Measurements from ENCODE around the gene ICAM3. TPM values are rescaled to one million over a fixed set of nuclear protein-coding genes. Genes with fewer than 3 reads are reported as not detected.

Gene ICAM3
- polyA plus RNA-seq, 1 donor (not counting 4 experiments of a cell fraction or from before 2014, with no cell fraction given) = 4.7 TPM

DNA sequence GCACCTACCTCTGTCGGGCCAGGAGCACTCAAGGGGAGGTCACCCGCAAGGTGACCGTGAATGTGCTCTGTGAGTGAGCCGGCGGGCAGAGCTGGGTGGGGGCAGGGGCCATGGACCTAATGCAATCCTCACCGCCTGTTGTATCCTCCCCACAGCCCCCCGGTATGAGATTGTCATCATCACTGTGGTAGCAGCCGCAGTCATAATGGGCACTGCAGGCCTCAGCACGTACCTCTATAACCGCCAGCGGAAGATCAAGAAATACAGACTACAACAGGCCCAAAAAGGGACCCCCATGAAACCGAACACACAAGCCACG, 54.5 kb downstream of the ICAM3 start:
- no peak overlapping the region for H3K27ac ChIP-seq (ENCODE audit: control insufficient read depth, insufficient read depth, low read length)
- no peaks in the 10 kb centered on the region for H3K36me3 ChIP-seq (ENCODE audit: control insufficient read depth in 2 of 2, extremely low read depth in 1 of 2, insufficient read depth in 2 of 2, low read length in 2 of 2)
- H3K27me3 ChIP-seq (ENCODE audit: control insufficient read depth, extremely low read depth, insufficient read depth, low read length) = peaks cover 20% of the 10 kb centered on the region
- dilution Hi-C loops (cut with MboI; ENCODE audit: extremely low pct_ligation_motif_present, low sequenced_read_pairs) = no loop called here
- DNase-seq (ENCODE audit: low read depth, low spot score) (no peak), FAIRE-seq (no peak)
- no peak overlapping the region for H3K4me2 ChIP-seq (ENCODE audit: control insufficient read depth, extremely low read depth, insufficient read depth, low read depth, low read length)
- no peaks in the 10 kb centered on the region for H3K79me2 ChIP-seq (ENCODE audit: control insufficient read depth, insufficient read depth, low read length)
- no peaks in the 10 kb centered on the region for H4K20me1 ChIP-seq (ENCODE audit: control insufficient read depth, extremely low read depth, insufficient read depth, low read length)
- H3K9me1 ChIP-seq (ENCODE audit: control insufficient read depth, extremely low read depth, insufficient read depth, low read length) = no peaks in the 10 kb centered on the region
- H3K9me3 ChIP-seq (ENCODE audit: control insufficient read depth, low read depth, low read length) = no peaks in the 10 kb centered on the region
- H3K4me3 ChIP-seq (ENCODE audit: control insufficient read depth in 2 of 3, extremely low read depth in 1 of 3, insufficient read depth in 2 of 3, low read depth in 1 of 3, low read length in 3 of 3) = no peak overlapping the region
- H3K9ac ChIP-seq (ENCODE audit: control insufficient read depth, extremely low read depth, insufficient read depth, low read length) = no peak overlapping the region
- H2AFZ ChIP-seq (ENCODE audit: control insufficient read depth, low read length) = no peak overlapping the region
- H3K4me1 ChIP-seq (ENCODE audit: control insufficient read depth, extremely low read depth, insufficient read depth, low read length) = peaks cover 33% of the 10 kb centered on the region
- TF ChIP-seq, protein P1, sequence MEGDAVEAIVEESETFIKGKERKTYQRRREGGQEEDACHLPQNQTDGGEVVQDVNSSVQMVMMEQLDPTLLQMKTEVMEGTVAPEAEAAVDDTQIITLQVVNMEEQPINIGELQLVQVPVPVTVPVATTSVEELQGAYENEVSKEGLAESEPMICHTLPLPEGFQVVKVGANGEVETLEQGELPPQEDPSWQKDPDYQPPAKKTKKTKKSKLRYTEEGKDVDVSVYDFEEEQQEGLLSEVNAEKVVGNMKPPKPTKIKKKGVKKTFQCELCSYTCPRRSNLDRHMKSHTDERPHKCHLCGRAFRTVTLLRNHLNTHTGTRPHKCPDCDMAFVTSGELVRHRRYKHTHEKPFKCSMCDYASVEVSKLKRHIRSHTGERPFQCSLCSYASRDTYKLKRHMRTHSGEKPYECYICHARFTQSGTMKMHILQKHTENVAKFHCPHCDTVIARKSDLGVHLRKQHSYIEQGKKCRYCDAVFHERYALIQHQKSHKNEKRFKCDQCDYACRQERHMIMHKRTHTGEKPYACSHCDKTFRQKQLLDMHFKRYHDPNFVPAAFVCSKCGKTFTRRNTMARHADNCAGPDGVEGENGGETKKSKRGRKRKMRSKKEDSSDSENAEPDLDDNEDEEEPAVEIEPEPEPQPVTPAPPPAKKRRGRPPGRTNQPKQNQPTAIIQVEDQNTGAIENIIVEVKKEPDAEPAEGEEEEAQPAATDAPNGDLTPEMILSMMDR (optimal IDR thresholded peaks at IDR 0.05 in 1 of 3, IDR thresholded peaks at IDR 0.05 in 1 of 3, conservative IDR thresholded peaks at IDR 0.05 in 1 of 3; ENCODE audit: extremely low read depth in 1 of 3, insufficient read depth in 2 of 3, low read length in 3 of 3) = no peak
- no peak for TF ChIP-seq EZH2 (IDR thresholded peaks at IDR 0.05; ENCODE audit: low read length)

DNA sequence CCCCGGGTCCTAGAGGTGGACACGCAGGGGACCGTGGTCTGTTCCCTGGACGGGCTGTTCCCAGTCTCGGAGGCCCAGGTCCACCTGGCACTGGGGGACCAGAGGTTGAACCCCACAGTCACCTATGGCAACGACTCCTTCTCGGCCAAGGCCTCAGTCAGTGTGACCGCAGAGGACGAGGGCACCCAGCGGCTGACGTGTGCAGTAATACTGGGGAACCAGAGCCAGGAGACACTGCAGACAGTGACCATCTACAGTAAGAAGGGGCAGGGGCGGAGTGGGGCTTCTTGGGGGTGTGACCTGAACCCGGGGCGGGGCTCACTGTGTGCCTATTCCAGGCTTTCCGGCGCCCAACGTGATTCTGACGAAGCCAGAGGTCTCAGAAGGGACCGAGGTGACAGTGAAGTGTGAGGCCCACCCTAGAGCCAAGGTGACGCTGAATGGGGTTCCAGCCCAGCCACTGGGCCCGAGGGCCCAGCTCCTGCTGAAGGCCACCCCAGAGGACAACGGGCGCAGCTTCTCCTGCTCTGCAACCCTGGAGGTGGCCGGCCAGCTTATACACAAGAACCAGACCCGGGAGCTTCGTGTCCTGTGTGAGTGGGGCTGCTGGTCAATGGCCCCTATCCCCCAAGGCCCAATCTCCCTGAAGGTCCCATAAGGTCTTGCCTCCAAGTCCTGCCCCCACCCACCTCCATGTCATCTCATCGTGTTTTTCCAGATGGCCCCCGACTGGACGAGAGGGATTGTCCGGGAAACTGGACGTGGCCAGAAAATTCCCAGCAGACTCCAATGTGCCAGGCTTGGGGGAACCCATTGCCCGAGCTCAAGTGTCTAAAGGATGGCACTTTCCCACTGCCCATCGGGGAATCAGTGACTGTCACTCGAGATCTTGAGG, 55.1 kb downstream of the ICAM3 start:
- Histone ChIP-seq H3K36me3 (ENCODE audit: control insufficient read depth in 2 of 2, extremely low read depth in 1 of 2, insufficient read depth in 2 of 2, low read length in 2 of 2) (no peaks in the 10 kb centered on the region), H3K4me2 (ENCODE audit: control insufficient read depth, extremely low read depth, insufficient read depth, low read depth, low read length) (no peak overlapping the region), H3K79me2 (ENCODE audit: control insufficient read depth, insufficient read depth, low read length) (no peaks in the 10 kb centered on the region), H3K9ac (ENCODE audit: control insufficient read depth, extremely low read depth, insufficient read depth, low read length) (no peak overlapping the region), H3K4me1 (ENCODE audit: control insufficient read depth, extremely low read depth, insufficient read depth, low read length) (peaks cover 32% of the 10 kb centered on the region), H3K27me3 (ENCODE audit: control insufficient read depth, extremely low read depth, insufficient read depth, low read length) (peaks cover 16% of the 10 kb centered on the region), H3K9me3 (ENCODE audit: control insufficient read depth, low read depth, low read length) (no peaks in the 10 kb centered on the region), H2AFZ (ENCODE audit: control insufficient read depth, low read length) (no peak overlapping the region), H3K4me3 (ENCODE audit: control insufficient read depth in 2 of 3, extremely low read depth in 1 of 3, insufficient read depth in 2 of 3, low read depth in 1 of 3, low read length in 3 of 3) (no peak overlapping the region), H4K20me1 (ENCODE audit: control insufficient read depth, extremely low read depth, insufficient read depth, low read length) (no peaks in the 10 kb centered on the region), H3K9me1 (ENCODE audit: control insufficient read depth, extremely low read depth, insufficient read depth, low read length) (no peaks in the 10 kb centered on the region), H3K27ac (ENCODE audit: control insufficient read depth, insufficient read depth, low read length) (no peak overlapping the region)
- DNase-seq (ENCODE audit: low read depth, low spot score) (no peak), FAIRE-seq (no peak)
- TF ChIP-seq, protein P1 (optimal IDR thresholded peaks at IDR 0.05 in 1 of 3, IDR thresholded peaks at IDR 0.05 in 1 of 3, conservative IDR thresholded peaks at IDR 0.05 in 1 of 3; ENCODE audit: extremely low read depth in 1 of 3, insufficient read depth in 2 of 3, low read length in 3 of 3) = no peak
- no peak for TF ChIP-seq EZH2 (IDR thresholded peaks at IDR 0.05; ENCODE audit: low read length)
- dilution Hi-C loops (cut with MboI; ENCODE audit: extremely low pct_ligation_motif_present, low sequenced_read_pairs) = no loop called here

Small RNA genes within 50 kb of the gene (small RNA-seq; reads per million reads assigned to genes)
- gene AC011511.1 (ENCODE audit: insufficient read length in 3 of 3, low read depth in 3 of 3, low replicate concordance in 1 of 3) (0 reads per million in 3 experiments), gene AC011511.4 (ENCODE audit: insufficient read length in 3 of 3, low read depth in 3 of 3, low replicate concordance in 1 of 3) (0 reads per million in 3 experiments)

Other genes starting within 250 kb of the ICAM3 start
- gene ANGPTL6, start 236.9 kb downstream of the ICAM3 start, polyA plus RNA-seq = 0.05 to 0.13 TPM (median 0.09 TPM) in 3 replicates
- 32.3 to 43.5 TPM (median 36.9 TPM) in 3 replicates for gene PPAN, start 233.3 kb downstream of the ICAM3 start, polyA plus RNA-seq
- 2.4 to 7.1 TPM (median 3.2 TPM) in 3 replicates for gene P2RY11, start 227.9 kb downstream of the ICAM3 start, polyA plus RNA-seq
- gene EIF3G, start 219.7 kb downstream of the ICAM3 start, polyA plus RNA-seq = 106 to 207 TPM (median 124 TPM) in 3 replicates
- gene DNMT1, start 144.7 kb downstream of the ICAM3 start, polyA plus RNA-seq = 18.1 to 52.0 TPM (median 51.7 TPM) in 3 replicates
- 1.6 to 2.6 TPM (median 2.2 TPM) in 3 replicates for gene S1PR2, start 108.3 kb downstream of the ICAM3 start, polyA plus RNA-seq
- gene MRPL4, start 87.4 kb downstream of the ICAM3 start, polyA plus RNA-seq = 29.4 to 58.1 TPM (median 43.0 TPM) in 3 replicates
- 0.30 to 0.56 TPM (median 0.35 TPM) in 3 replicates for gene ICAM1, start 68.5 kb downstream of the ICAM3 start, polyA plus RNA-seq
- gene ICAM4, start 52.7 kb downstream of the ICAM3 start, polyA plus RNA-seq = 0.18 to 0.35 TPM (median 0.25 TPM) in 3 replicates
- gene ICAM5, start 49.7 kb downstream of the ICAM3 start, polyA plus RNA-seq = 0.20 to 0.55 TPM (median 0.43 TPM) in 3 replicates
- 0.43 to 2.1 TPM (median 0.71 TPM) in 3 replicates for gene ZGLP1, start 29.8 kb downstream of the ICAM3 start, polyA plus RNA-seq
- 19.2 to 28.8 TPM (median 21.8 TPM) in 3 replicates for gene FDX2, start 23.6 kb downstream of the ICAM3 start, polyA plus RNA-seq
- gene RAVER1, start 6.1 kb downstream of the ICAM3 start, polyA plus RNA-seq = 0.80 to 5.9 TPM (median 0.84 TPM) in 3 replicates
- gene TYK2, start 40.9 kb upstream of the ICAM3 start, polyA plus RNA-seq = 32.6 to 42.6 TPM (median 34.1 TPM) in 3 replicates
- 376 to 433 TPM (median 415 TPM) in 3 replicates for gene CDC37, start 63.9 kb upstream of the ICAM3 start, polyA plus RNA-seq
- 0.05 to 0.24 TPM (median 0.09 TPM) in 3 replicates for gene PDE4A, start 80.9 kb upstream of the ICAM3 start, polyA plus RNA-seq
- 29.6 to 46.2 TPM (median 35.8 TPM) in 3 replicates for gene KEAP1, start 163.7 kb upstream of the ICAM3 start, polyA plus RNA-seq
- 9.4 to 10.5 TPM (median 10.3 TPM) in 3 replicates for gene S1PR5, start 177.8 kb upstream of the ICAM3 start, polyA plus RNA-seq
- gene ATG4D, start 204.3 kb upstream of the ICAM3 start, polyA plus RNA-seq = 12.6 to 17.9 TPM (median 15.5 TPM) in 3 replicates
- 13.4 to 19.0 TPM (median 13.5 TPM) in 3 replicates for gene KRI1, start 226.4 kb upstream of the ICAM3 start, polyA plus RNA-seq
- gene CDKN2D, start 229.4 kb upstream of the ICAM3 start, polyA plus RNA-seq = 3.9 to 7.3 TPM (median 6.8 TPM) in 3 replicates
- gene AP1M2, start 247.7 kb upstream of the ICAM3 start, polyA plus RNA-seq = 83.1 to 122 TPM (median 109 TPM) in 3 replicates

Data from keratinocyte (primary cell).